ENCODE results near the gene ORM1. TPM values are rescaled to one million over a fixed set of nuclear protein-coding genes. Genes with fewer than 3 reads are reported as not detected.
A peak's percentile ranks its signal among the peaks of the same experiment; 100 is the strongest.

ORM1 gene
- polyA plus RNA-seq, 3 donors = 2.2 to 4.9 (median 2.8) TPM

GRCh38 chr9:114357911-114358328, 35.0 kb downstream of the ORM1 start:
- 95% methylated on average over 9 of the region's 9 CpGs for WGBS (ENCODE audit: insufficient coverage)
- H3K4me3 Mint-ChIP-seq = no peak overlapping the region
- no peaks in the 10 kb centered on the region for H3K9me3 Mint-ChIP-seq
- peaks cover 62% of the 10 kb centered on the region for H3K79me2 ChIP-seq (ENCODE audit: insufficient read depth, low read length)
- peak overlapping the region in 4 of 7 donors; percentile 9 to 31 (median 26) for H3K27ac Mint-ChIP-seq
- H3K4me3 ChIP-seq (replicated peaks in 1 of 3; ENCODE audit: low read depth in 2 of 3, low read length in 3 of 3) = no peak overlapping the region
- H3K36me3 Mint-ChIP-seq = peaks cover 89 to 97% of the 10 kb centered on the region in 2 donors
- H3K4me1 Mint-ChIP-seq = peaks cover 4% of the 10 kb centered on the region
- H3K27me3 Mint-ChIP-seq (ENCODE audit: low read depth in 3 of 3) = no peaks in the 10 kb centered on the region
- intact Hi-C loops (cut with micrococcal nuclease) = no loop called here
- H3K27me3 ChIP-seq (ENCODE audit: control insufficient read depth in 2 of 2, insufficient read depth in 2 of 2, low read length in 2 of 2) = no peaks in the 10 kb centered on the region
- no peak overlapping the region for H3K9ac ChIP-seq (ENCODE audit: insufficient read depth, low read length, poor library complexity, severe bottlenecking)
- no peak for DNase-seq
- H3K4me2 ChIP-seq (replicated peaks; ENCODE audit: extremely low read depth, low read length, poor library complexity, severe bottlenecking) = no peak overlapping the region
- peaks cover 89% of the 10 kb centered on the region for H4K20me1 ChIP-seq (ENCODE audit: insufficient read depth, low read length)
- no peaks in the 10 kb centered on the region for H3K9me3 ChIP-seq (replicated peaks in 1 of 2; ENCODE audit: control insufficient read depth in 1 of 2, insufficient read depth in 1 of 2, low read length in 2 of 2)
- H3K36me3 ChIP-seq (replicated peaks in 1 of 2; ENCODE audit: control insufficient read depth in 1 of 2, insufficient read depth in 2 of 2, low read length in 2 of 2) = peaks cover 98% of the 10 kb centered on the region in 2 donors
- H3K4me1 ChIP-seq (ENCODE audit: control insufficient read depth in 1 of 2, insufficient read depth in 2 of 2, low read length in 2 of 2) = no peaks in the 10 kb centered on the region
- TF ChIP-seq CTCF (IDR thresholded peaks at IDR 0.05) = no peak
- H3K27ac ChIP-seq (ENCODE audit: low read depth in 1 of 2, low read length in 2 of 2) = peak overlapping the region in 1 of 2 donors; percentile 62
- no peak overlapping the region for H2AFZ ChIP-seq (ENCODE audit: insufficient read depth, low read depth, low read length, poor library complexity, severe bottlenecking)

DNA sequence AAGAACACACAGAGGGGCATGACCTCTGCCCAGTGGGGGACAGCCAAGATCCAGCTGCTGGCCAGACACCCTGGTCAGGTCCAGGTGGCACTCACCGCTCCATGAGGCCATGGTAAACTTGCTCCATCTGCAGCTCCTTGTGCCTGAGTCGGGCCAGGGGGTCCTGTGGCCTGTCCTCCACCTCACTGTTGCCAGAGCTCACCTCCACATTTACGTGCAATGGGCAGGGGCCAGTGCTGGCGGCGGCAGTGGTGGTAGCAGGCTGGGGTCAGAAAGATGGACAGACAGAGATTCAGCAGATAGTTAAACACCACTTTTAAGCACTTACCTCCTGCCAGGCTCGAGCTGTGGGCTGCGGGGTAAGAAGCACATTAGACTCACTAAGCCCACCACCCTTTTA, 36.9 kb downstream of the ORM1 start:
- Histone ChIP-seq H3K27ac (ENCODE audit: low read depth in 1 of 2, low read length in 2 of 2) (peak overlapping the region in 1 of 2 donors; percentile 51), H4K20me1 (ENCODE audit: insufficient read depth, low read length) (peaks cover 78% of the 10 kb centered on the region), H2AFZ (ENCODE audit: insufficient read depth, low read depth, low read length, poor library complexity, severe bottlenecking) (no peak overlapping the region), H3K4me2 (replicated peaks; ENCODE audit: extremely low read depth, low read length, poor library complexity, severe bottlenecking) (no peak overlapping the region), H3K4me1 (ENCODE audit: control insufficient read depth in 1 of 2, insufficient read depth in 2 of 2, low read length in 2 of 2) (peaks cover 15 to 18% of the 10 kb centered on the region in 2 donors), H3K36me3 (replicated peaks in 1 of 2; ENCODE audit: control insufficient read depth in 1 of 2, insufficient read depth in 2 of 2, low read length in 2 of 2) (peaks cover 94 to 96% of the 10 kb centered on the region in 2 donors), H3K27me3 (ENCODE audit: control insufficient read depth in 2 of 2, insufficient read depth in 2 of 2, low read length in 2 of 2) (no peaks in the 10 kb centered on the region), H3K79me2 (ENCODE audit: insufficient read depth, low read length) (peaks cover 76% of the 10 kb centered on the region), H3K9ac (ENCODE audit: insufficient read depth, low read length, poor library complexity, severe bottlenecking) (no peak overlapping the region), H3K4me3 (replicated peaks in 1 of 3; ENCODE audit: low read depth in 2 of 3, low read length in 3 of 3) (no peak overlapping the region), H3K9me3 (replicated peaks in 1 of 2; ENCODE audit: control insufficient read depth in 1 of 2, insufficient read depth in 1 of 2, low read length in 2 of 2) (no peaks in the 10 kb centered on the region)
- Mint-ChIP-seq H3K27me3 (ENCODE audit: low read depth in 3 of 3) (no peaks in the 10 kb centered on the region), H3K36me3 (peaks cover 96 to 100% of the 10 kb centered on the region in 2 donors), H3K9me3 (peaks cover 0 to 3% (median 0%) of the 10 kb centered on the region in 7 donors), H3K4me1 (peaks cover 22% of the 10 kb centered on the region), H3K4me3 (no peak overlapping the region), H3K27ac (peak overlapping the region in 5 of 7 donors; percentile 68 to 89 (median 83))
- no peak for TF ChIP-seq CTCF (IDR thresholded peaks at IDR 0.05)
- WGBS (ENCODE audit: insufficient coverage) = 100% methylated on average over 1 of the region's 7 CpGs
- DNase-seq = no peak
- intact Hi-C loops (cut with micrococcal nuclease) = loop anchor here in 1 of 2 donors (5.0 kb wide), 1 partner anchor 38 kb away; no protein-coding TSS in a partner anchor
